H4 (cell line): ENCODE measurements around the gene CKB. TPM values are rescaled to one million over a fixed set of nuclear protein-coding genes. Genes with fewer than 3 reads are reported as not detected.
"Not testable (repeated sequence)": the region's sequence is repeated elsewhere in the genome, so short reads cannot be mapped to it uniquely, and the experiment has no call there.

Experiments
- DNase-seq: peaks from one replicate; pipeline ENCODE4 v3.0.0-alpha.2; 2015; ENCODE audit warnings: low spot score
- total RNA-seq: library from RNA; depleted of rRNA; stranded (reverse); fragments of >200 nt; shearing (Covaris generic); gene quantifications from 2 replicates; pipeline ENCODE4 v1.2.3, GENCODE V29; 2014

Gene CKB
- total RNA-seq, 1 experiment from 2014 or later, result 47.1 TPM

GRCh38 chr14:103512180-103512579 is 10.4 kb downstream of the CKB start:
- not testable (repeated sequence) for DNase-seq

- DNase-seq, result no peak
These were observed 11.6 kb downstream of the CKB start for GRCh38 chr14:103510724-103511693.

- DNase-seq, result no peak
These were observed 12.5 kb downstream of the CKB start for GRCh38 chr14:103509864-103510723.

GRCh38 chr14:103508521-103509329 is 13.9 kb downstream of the CKB start:
- no peak for DNase-seq

- no peak for DNase-seq
These were observed 14.9 kb downstream of the CKB start for GRCh38 chr14:103507751-103508150.

- DNase-seq, result no peak
These were observed 17.6 kb downstream of the CKB start for GRCh38 chr14:103504991-103505565.

GRCh38 chr14:103503296-103503695 is 19.3 kb downstream of the CKB start:
- DNase-seq, result no peak

GRCh38 chr14:103502877-103503276 is 19.8 kb downstream of the CKB start:
- no peak for DNase-seq

- DNase-seq, result no peak
These were observed 20.5 kb downstream of the CKB start for GRCh38 chr14:103501921-103502669.

- no peak for DNase-seq
These were observed 21.4 kb downstream of the CKB start for GRCh38 chr14:103501041-103501870.

- DNase-seq, result peak; percentile 79
These were observed 22.3 kb downstream of the CKB start for GRCh38 chr14:103500148-103500990.

GRCh38 chr14:103499709-103500108 is 22.9 kb downstream of the CKB start:
- DNase-seq, result no peak

GRCh38 chr14:103496776-103497175 is 25.9 kb downstream of the CKB start:
- no peak for DNase-seq

- DNase-seq, result no peak
These were observed 26.8 kb downstream of the CKB start for GRCh38 chr14:103495854-103496253.

- DNase-seq, result no peak
These were observed 30.3 kb downstream of the CKB start for GRCh38 chr14:103492156-103492925.

GRCh38 chr14:103491691-103492090 is 30.9 kb downstream of the CKB start:
- DNase-seq, result no peak

GRCh38 chr14:103489621-103490020 is 33.0 kb downstream of the CKB start:
- DNase-seq, result no peak

GRCh38 chr14:103488960-103489359 is 33.7 kb downstream of the CKB start:
- DNase-seq, result no peak
